HG03457 (cell line): Measurements from ENCODE around the gene POM121L12.

Source experiments
- ATAC-seq: cut with Tn5 transposase; IDR thresholded peaks from one replicate; pipeline ENCODE4 v1.9.1; 2021; ENCODE audit warnings: moderate number of reproducible peaks; ENCODE audit not compliant: unreplicated experiment

Gene POM121L12

GRCh38 chr7:53035499-53036412 is at the start of gene POM121L12:
Gene POM121L12 (plus strand): TSS chr7:53035633. CDS start chr7:53035672, 39 bp downstream.
- ATAC-seq: no peak

- ATAC-seq: no peak
Observed at GRCh38 chr7:52992001-52992400, 43.4 kb upstream of the POM121L12 start.

- no peak for ATAC-seq
Observed at GRCh38 chr7:52992479-52993162, 42.8 kb upstream of the POM121L12 start.

GRCh38 chr7:52995676-52996075 is 39.8 kb upstream of the POM121L12 start:
- ATAC-seq: no peak

GRCh38 chr7:53001221-53001620 is 34.2 kb upstream of the POM121L12 start:
- ATAC-seq: no peak

- ATAC-seq: no peak
Observed at GRCh38 chr7:53002389-53002788, 33.0 kb upstream of the POM121L12 start.

- ATAC-seq: no peak
Observed at GRCh38 chr7:53003653-53004445, 31.6 kb upstream of the POM121L12 start.

GRCh38 chr7:53013925-53014324 is 21.5 kb upstream of the POM121L12 start:
- ATAC-seq: no peak

GRCh38 chr7:53015463-53015862 is 20.0 kb upstream of the POM121L12 start:
- ATAC-seq: no peak

GRCh38 chr7:53022893-53023292 is 12.5 kb upstream of the POM121L12 start:
- no peak for ATAC-seq

GRCh38 chr7:53048638-53049037 is 13.2 kb downstream of the POM121L12 start:
- no peak for ATAC-seq

GRCh38 chr7:53050433-53050832 is 15.0 kb downstream of the POM121L12 start:
- no peak for ATAC-seq

- ATAC-seq: no peak
Observed at GRCh38 chr7:53059591-53059990, 24.2 kb downstream of the POM121L12 start.

GRCh38 chr7:53060066-53060465 is 24.6 kb downstream of the POM121L12 start:
- ATAC-seq: no peak

- ATAC-seq: no peak
Observed at GRCh38 chr7:53062796-53063195, 27.4 kb downstream of the POM121L12 start.

- no peak for ATAC-seq
Observed at GRCh38 chr7:53068673-53069072, 33.2 kb downstream of the POM121L12 start.

- ATAC-seq: no peak
Observed at GRCh38 chr7:53070883-53071282, 35.5 kb downstream of the POM121L12 start.
